A549 (cell line): ENCODE data around the gene CDH22.

Source experiments
- BHLHE40 ChIP-seq: IDR thresholded peaks from 2 replicates; pipeline ENCODE4 v1.6.1; 2012; ENCODE audit warnings: low read depth, low read length, inconsistent platforms
- HEYL ChIP-seq: fragments of 250-450 bp; sonication (Bioruptor Pico); IDR thresholded peaks from 2 replicates; pipeline ENCODE4 v1.8.0; 2021; ENCODE audit warnings: mild to moderate bottlenecking, moderate library complexity
- POLR2A ChIP-seq: IDR thresholded peaks from 2 replicates; pipeline ENCODE4 v1.6.1; 2012; ENCODE audit warnings: mild to moderate bottlenecking, low read length

DNA sequence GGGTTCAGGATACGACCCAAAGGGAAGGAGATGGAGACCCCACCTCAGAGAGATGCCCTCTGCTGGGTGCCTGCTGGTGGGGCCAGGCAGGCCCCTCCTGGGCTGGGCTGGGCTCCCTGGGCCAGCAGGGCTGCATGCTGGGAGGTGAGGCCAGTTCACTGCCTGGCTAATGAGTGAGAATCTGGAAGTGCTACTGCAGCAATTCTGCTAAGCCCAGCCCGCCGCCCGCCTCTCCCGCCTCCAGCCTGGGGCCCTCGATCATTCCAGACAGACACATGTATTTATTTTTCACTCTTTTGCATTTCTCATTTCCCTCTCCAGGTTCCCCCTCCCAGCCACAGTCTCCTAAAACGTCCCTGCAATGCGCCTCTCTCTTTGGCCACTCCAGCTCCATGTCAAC, 79.6 kb downstream of the CDH22 start:
- TF ChIP-seq POLR2A (no peak), HEYL (CRISPR knock-in tag) (no peak), BHLHE40 (no peak)
